HCT116 (cell line): Measurements from ENCODE around the gene LIPT2. TPM values are rescaled to one million over a fixed set of nuclear protein-coding genes. Genes with fewer than 3 reads are reported as not detected.

ENCODE experiments used
- ATAC-seq: fragments of 200-7000 bp; cut with Tn5 transposase; 2 replicates; pipeline ENCODE4 v1.9.1; 2020; ENCODE audit warnings: mild to moderate bottlenecking, moderate library complexity
- BruUV-seq: library from RNA; stranded (reverse); fragments of 400-500 nt; replicated peaks from 2 replicates; lab custom pipeline; 2021; lab: Mats Ljungman, UMichigan
- CTCF ChIA-PET: fragments of 300-600 bp; sonication (Branson Sonifier 250); formaldehyde crosslinking; loops from one replicate; lab custom pipeline; 2021; ENCODE audit warnings: antibody characterized with exemption; lab: Charles Lee
- POLR2A ChIA-PET: fragments of 300-600, 350-600 bp; sonication (Branson Sonifier 250); formaldehyde crosslinking; loops from one replicate; lab custom pipeline; 2021; ENCODE audit warnings: antibody characterized with exemption; lab: Charles Lee
- RAD21 ChIA-PET, 2 experiments: fragments of 300-600 bp; sonication (Branson Sonifier 250); formaldehyde crosslinking; loops; one replicate each; lab custom pipeline; 2023; ENCODE audit warnings: low total read pairs in 2 of 2; ENCODE audit not compliant: uncharacterized antibody in 2 of 2, unreplicated experiment in 2 of 2, low non-redundant PET in 1 of 2; lab: Charles Lee
- DNase-seq: peaks from one replicate; pipeline ENCODE4 v3.0.0-alpha.2; 2010; ENCODE audit warnings: low read depth, low spot score
- H2AFZ ChIP-seq: fragments of 200-600 bp; shearing (Covaris generic), sonication (generic); 2 replicates; pipeline ENCODE4 v1.6.1; 2017; ENCODE audit warnings: low read depth, mixed run types, mixed read lengths, antibody characterized with exemption, low read length; ENCODE audit not compliant: poor library complexity, severe bottlenecking
- H3K27ac ChIP-seq: 2 replicates; pipeline ENCODE4 v1.5.1; 2012; ENCODE audit warnings: low read depth, low read length
- H3K27me3 ChIP-seq: fragments of 200-600 bp; sonication (generic); 2 replicates; pipeline ENCODE4 v1.6.1; 2016; ENCODE audit warnings: mixed run types, low read length, mixed read lengths; ENCODE audit not compliant: insufficient read depth
- H3K36me3 ChIP-seq, 2 experiments: fragments of 200-500 bp in 1 of 2; fragments of 200-600 bp in 1 of 2; sonication (Bioruptor generic) in 1 of 2; sonication (generic) in 1 of 2; 2 replicates each; pipeline versions ENCODE4 v1.5.1 to v1.6.1; 2014 to 2016; ENCODE audit warnings: low read length in 2 of 2, inconsistent platforms in 1 of 2, mixed read lengths in 1 of 2, mixed run types in 1 of 2; ENCODE audit not compliant: insufficient read depth in 2 of 2, control insufficient read depth in 1 of 2
- H3K4me1 ChIP-seq, 2 experiments: fragments of 200-600 bp in 1 of 2; sonication (generic) in 1 of 2; 2 replicates each; pipeline versions ENCODE4 v1.5.1 to v1.6.1; 2012 to 2017; ENCODE audit warnings: low read length in 2 of 2, inconsistent platforms in 1 of 2, mild to moderate bottlenecking in 1 of 2, mixed read lengths in 1 of 2, mixed run types in 1 of 2, moderate library complexity in 1 of 2; ENCODE audit not compliant: insufficient read depth in 2 of 2, control insufficient read depth in 1 of 2
- H3K4me2 ChIP-seq: fragments of 200-600 bp; sonication (generic); 2 replicates; pipeline ENCODE4 v1.6.1; 2017; ENCODE audit warnings: mixed run types, low read length, mixed read lengths
- H3K4me3 ChIP-seq, 2 experiments: fragments of 200-600 bp in 1 of 2; sonication (generic) in 1 of 2; replicated peaks in 1 of 2; 2 replicates each; pipeline ENCODE4 v1.5.1; 2011 to 2016; ENCODE audit warnings: low read length in 2 of 2, control low read depth in 1 of 2, low read depth in 1 of 2, mild to moderate bottlenecking in 1 of 2, mixed read lengths in 1 of 2, mixed run types in 1 of 2
- H3K79me2 ChIP-seq: fragments of 200-600 bp; sonication (generic); 2 replicates; pipeline ENCODE4 v1.6.1; 2017; ENCODE audit warnings: mild to moderate bottlenecking, mixed run types, low read length, moderate library complexity, mixed read lengths; ENCODE audit not compliant: insufficient read depth
- H3K9ac ChIP-seq: fragments of 200-600 bp; sonication (generic); 2 replicates; pipeline ENCODE4 v1.6.1; 2016; ENCODE audit warnings: low read length, mixed read lengths
- H3K9me2 ChIP-seq: fragments of 200-600 bp; sonication (generic), shearing (Covaris generic); 2 replicates; pipeline ENCODE4 v1.6.1; 2017; ENCODE audit warnings: mixed run types, mild to moderate bottlenecking, moderate library complexity; ENCODE audit not compliant: insufficient read depth
- H3K9me3 ChIP-seq, 2 experiments: fragments of 200-500 bp in 1 of 2; fragments of 200-600 bp in 1 of 2; sonication (Bioruptor generic) in 1 of 2; sonication (generic) in 1 of 2; 2 replicates each; pipeline ENCODE4 v1.6.1; 2014 to 2017; ENCODE audit warnings: low read length in 2 of 2, mixed read lengths in 2 of 2, inconsistent platforms in 1 of 2, low read depth in 1 of 2, mild to moderate bottlenecking in 1 of 2, mixed run types in 1 of 2, moderate library complexity in 1 of 2; ENCODE audit not compliant: control insufficient read depth in 1 of 2, insufficient read depth in 1 of 2
- H4K20me1 ChIP-seq: fragments of 200-600 bp; sonication (generic), shearing (Covaris generic); 2 replicates; pipeline ENCODE4 v1.6.1; 2017; ENCODE audit warnings: mixed run types, mild to moderate bottlenecking, moderate library complexity; ENCODE audit not compliant: insufficient read depth
- ATF3 ChIP-seq: IDR thresholded peaks from 2 replicates; pipeline ENCODE4 v1.6.1; 2012
- CEBPB ChIP-seq: IDR thresholded peaks from 2 replicates; pipeline ENCODE4 v1.6.1; 2012; ENCODE audit warnings: low read depth
- CTCF ChIP-seq, 3 experiments: fragments of 200-600 bp in 1 of 3; sonication (generic) in 1 of 3; IDR thresholded peaks in 2 of 3; conservative IDR thresholded peaks in 1 of 3; 2 replicates each; pipeline ENCODE4 v1.5.1; 2012 to 2017; ENCODE audit warnings: low read depth in 2 of 3, low read length in 2 of 3, antibody characterized with exemption in 1 of 3, borderline replicate concordance in 1 of 3, control low read depth in 1 of 3, mild to moderate bottlenecking in 1 of 3, mixed read lengths in 1 of 3, mixed run types in 1 of 3, moderate library complexity in 1 of 3; ENCODE audit not compliant: insufficient read depth in 1 of 3
- EGR1 ChIP-seq: IDR thresholded peaks from 2 replicates; pipeline ENCODE4 v1.6.1; 2012; ENCODE audit warnings: low read depth
- ELF1 ChIP-seq: IDR thresholded peaks from 2 replicates; pipeline ENCODE4 v1.6.1; 2012; ENCODE audit warnings: low read depth, borderline replicate concordance
- EZH2phosphoT487 ChIP-seq: fragments of 200-600 bp; IDR thresholded peaks from 2 replicates; pipeline ENCODE4 v1.6.1; 2018; ENCODE audit warnings: antibody characterized with exemption, borderline replicate concordance
- FOSL1 ChIP-seq: IDR thresholded peaks from 2 replicates; pipeline ENCODE4 v1.6.1; 2012; ENCODE audit warnings: low read depth
- POLR2A ChIP-seq: IDR thresholded peaks from 2 replicates; pipeline ENCODE4 v1.7.0; 2011; ENCODE audit warnings: borderline replicate concordance; ENCODE audit not compliant: insufficient read depth, insufficient read length; ENCODE audit errors: extremely low read depth
- POLR2AphosphoS5 ChIP-seq: IDR thresholded peaks from 2 replicates; pipeline ENCODE4 v1.6.1; 2011; ENCODE audit warnings: mild to moderate bottlenecking, low read depth, low read length, moderate library complexity
- RAD21 ChIP-seq: IDR thresholded peaks from 2 replicates; pipeline ENCODE4 v1.6.1; 2012; ENCODE audit warnings: low read depth, mild to moderate bottlenecking
- REST ChIP-seq: IDR thresholded peaks from 2 replicates; pipeline ENCODE4 v1.6.1; 2012; ENCODE audit warnings: low read depth
- SRF ChIP-seq: IDR thresholded peaks from 2 replicates; pipeline ENCODE4 v1.6.1; 2012; ENCODE audit warnings: low read depth
- YY1 ChIP-seq: IDR thresholded peaks from 2 replicates; pipeline ENCODE4 v1.6.1; 2011; ENCODE audit warnings: low read length, low read depth, moderate library complexity, mild to moderate bottlenecking; ENCODE audit not compliant: insufficient replicate concordance; ENCODE audit errors: extremely low read depth
- ZFX ChIP-seq: fragments of 450-650 bp; IDR thresholded peaks from 2 replicates; pipeline ENCODE4 v1.6.1; 2017
- ZNF274 ChIP-seq: fragments of 200-500 bp; sonication (Bioruptor generic); IDR thresholded peaks from 2 replicates; pipeline ENCODE4 v1.6.1; 2014; ENCODE audit warnings: mild to moderate bottlenecking, low read depth, low read length, inconsistent platforms
- intact Hi-C: fragments of 100-400 bp; cut with micrococcal nuclease; formaldehyde crosslinking; loops from 2 replicates; pipeline ENCODE4 v1.10.0; 2022
- total RNA-seq: library from RNA; stranded (reverse); gene quantifications from one replicate; pipeline ENCODE4 v1.2.1, GENCODE V29; 2021; ENCODE audit not compliant: unreplicated experiment

LIPT2 gene
- total RNA-seq, 1 experiment from 2014 or later: 3.4 TPM

DNA sequence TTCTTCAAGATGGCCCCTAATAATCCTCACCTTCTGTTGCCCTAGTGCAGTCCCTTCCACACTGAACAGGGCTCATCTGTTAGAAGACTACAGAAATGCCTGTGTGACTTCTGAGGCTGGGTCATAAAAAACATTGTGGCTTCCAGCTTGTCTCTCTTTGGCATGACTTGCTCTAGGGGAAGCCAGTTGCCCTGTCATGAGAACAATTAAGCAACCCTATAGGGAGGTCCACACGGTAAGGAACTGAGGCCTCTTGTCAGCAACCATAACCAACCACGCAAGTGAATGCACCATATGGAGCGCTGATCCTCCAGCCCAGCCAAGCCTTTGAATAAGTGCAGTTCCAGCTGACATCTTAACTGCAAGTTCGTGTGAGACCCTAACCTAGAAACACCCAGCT is 2.6 kb downstream of the LIPT2 start:
- no peak for TF ChIP-seq YY1
- TF ChIP-seq POLR2AphosphoS5: no peak
- no peak for TF ChIP-seq REST
- no peak for TF ChIP-seq FOSL1
- TF ChIP-seq POLR2A: no peak
- no peak for TF ChIP-seq RAD21
- TF ChIP-seq EZH2phosphoT487: no peak
- no peak for TF ChIP-seq EGR1
- no peak for TF ChIP-seq ZNF274
- TF ChIP-seq CTCF (IDR thresholded peaks at IDR 0.05 in 2 of 3, conservative IDR thresholded peaks at IDR 0.05 in 1 of 3; ENCODE audit: borderline replicate concordance in 1 of 3, insufficient read depth in 1 of 3, low read depth in 2 of 3, low read length in 2 of 3): no peak
- no peak for TF ChIP-seq CEBPB
- no peak for TF ChIP-seq SRF
- TF ChIP-seq ATF3: no peak
- no peak for TF ChIP-seq ZFX
- no peak for TF ChIP-seq ELF1
- TF ChIP-seq, all 23 proteins: peak for 0
- Histone ChIP-seq H3K9me2 (no peaks in the 10 kb centered on the region), H3K36me3 (no peaks in the 10 kb centered on the region), H2AFZ (no peak overlapping the region), H3K9ac (no peak overlapping the region), H3K4me2 (no peak overlapping the region), H3K4me3 (no peak overlapping the region), H3K27me3 (no peaks in the 10 kb centered on the region), H3K79me2 (no peaks in the 10 kb centered on the region), H3K4me1 (peaks cover 11 to 23% of the 10 kb centered on the region in 2 experiments), H3K9me3 (no peaks in the 10 kb centered on the region), H3K27ac (no peak overlapping the region), H4K20me1 (no peaks in the 10 kb centered on the region)
- ATAC-seq (no peak), DNase-seq (no peak)
- CTCF ChIA-PET: no interaction called here
- RAD21 ChIA-PET: no interaction called here
- intact Hi-C loops: no loop called here
- no TSS peak for BruUV-seq
- POLR2A ChIA-PET: no interaction called here
